Adrenal gland (tissue), 12 donors: ENCODE results near the gene TMEM63B. TPM values are rescaled to one million over a fixed set of nuclear protein-coding genes. Genes with fewer than 3 reads are reported as not detected.

Source experiments
- DNase-seq, 7 donors: peaks; one replicate each; pipeline ENCODE4 v3.0.0-alpha.2; 2019 to 2020
- H3K27ac ChIP-seq, 5 donors: fragments of 200-600 bp; sonication (generic) in 4 of 5; 1 replicate in 3 of 5; 2 replicates in 2 of 5; pipeline versions ENCODE4 v1.5.1 to v1.8.0; 2016 to 2020; ENCODE audit warnings: mild to moderate bottlenecking in 1 of 5
- H3K27me3 ChIP-seq: fragments of 200-600 bp; 2 replicates; pipeline ENCODE4 v1.8.0; 2021
- H3K36me3 ChIP-seq, 2 donors: fragments of 200-600 bp; replicated peaks in 1 of 2; 1 replicate in 1 of 2; 2 replicates in 1 of 2; pipeline versions ENCODE4 v1.5.1 to v1.8.0; 2018 to 2022
- H3K4me1 ChIP-seq, 2 donors: fragments of 200-600 bp; replicated peaks in 1 of 2; 1 replicate in 1 of 2; 2 replicates in 1 of 2; pipeline versions ENCODE4 v1.5.1 to v1.8.0; 2018 to 2021
- H3K4me3 ChIP-seq, 4 donors: fragments of 200-600 bp; sonication (generic) in 3 of 4; one replicate each; pipeline ENCODE4 v1.5.1; 2016 to 2018
- H3K9me3 ChIP-seq, 3 donors: fragments of 200-600 bp; sonication (generic) in 1 of 3; replicated peaks in 1 of 3; 1 replicate in 2 of 3; 2 replicates in 1 of 3; pipeline versions ENCODE4 v1.5.1 to v1.8.0; 2016 to 2021
- POLR2A ChIP-seq, 2 donors: fragments of 450-650 bp; IDR thresholded peaks; one replicate each; pipeline ENCODE4 v1.6.1; 2017; ENCODE audit warnings: antibody characterized with exemption in 2 of 2, mild to moderate bottlenecking in 2 of 2, moderate library complexity in 1 of 2
- WGBS, 4 donors: extraction: QIAGEN DNeasy Blood & Tissue Kit in 2 of 4; methylation state at CpG; one replicate each; pipeline versions ENCODE4 v1.1.5 to v1.1.7; 2013 to 2017; 5-methylcytosine and 5-hydroxymethylcytosine counted together
- intact Hi-C, 2 donors: fragments of 100-400 bp; cut with DNase I; formaldehyde crosslinking; loops; one replicate each; pipeline versions ENCODE4 v1.14.1 to v1.15.0; 2022 to 2023
- polyA plus RNA-seq, 3 donors: library from polyadenylated mRNA; stranded (reverse); fragments of 200-250 nt in 2 of 3; fragments of 350-450 nt in 1 of 3; fragmentation: Illumina TruSeq in 1 of 3; extraction: RNeasy Lipid Tissue Mini Kit (QIAGEN cat#74804) in 1 of 3; gene quantifications; one replicate each; pipeline ENCODE4 v1.2.3, GENCODE V29; 2013 to 2014
- total RNA-seq, 9 donors: library from RNA; depleted of rRNA in 4 of 9; stranded (reverse); fragments of >200 nt in 4 of 9; fragments of 120-200 nt in 1 of 9; fragmentation: NEBNext Ultra II Directional in 1 of 9; extraction: Animal tissue kit (Norgen Biotek cat#: 25700) in 1 of 9; gene quantifications; one replicate each; pipeline versions ENCODE4 v1.1.0 to v1.2.4, GENCODE V29; 2013 to 2023
- TF ChIP-seq, protein P1 (sequence below), 6 experiments: fragments of 450-650 bp in 4 of 6; fragments of 200-600 bp in 2 of 6; sonication (generic) in 1 of 6; IDR thresholded peaks; 1 replicate in 5 of 6; 2 replicates in 1 of 6; pipeline versions ENCODE4 v1.5.1 to v1.8.0; 2016 to 2021; ENCODE audit warnings: antibody characterized with exemption in 6 of 6, mild to moderate bottlenecking in 2 of 6, moderate library complexity in 1 of 6
- donor health status: healthy with polysubstance abuse.
- donor health status: Bipolar disorder and iron deficiency.
- donor health status: DM: yes; HTN: yes; CAD: no.
- donor health status: DM: no; HTN: no; CAD: no.
- donor health status: DM: no; HTN: no; CAD: no.
- donor health status: DM: yes; HTN: yes; CAD: no.

TMEM63B gene
- total and polyA plus RNA-seq, 12 donors = 18.1 to 51.7 (median 36.4) TPM

DNA sequence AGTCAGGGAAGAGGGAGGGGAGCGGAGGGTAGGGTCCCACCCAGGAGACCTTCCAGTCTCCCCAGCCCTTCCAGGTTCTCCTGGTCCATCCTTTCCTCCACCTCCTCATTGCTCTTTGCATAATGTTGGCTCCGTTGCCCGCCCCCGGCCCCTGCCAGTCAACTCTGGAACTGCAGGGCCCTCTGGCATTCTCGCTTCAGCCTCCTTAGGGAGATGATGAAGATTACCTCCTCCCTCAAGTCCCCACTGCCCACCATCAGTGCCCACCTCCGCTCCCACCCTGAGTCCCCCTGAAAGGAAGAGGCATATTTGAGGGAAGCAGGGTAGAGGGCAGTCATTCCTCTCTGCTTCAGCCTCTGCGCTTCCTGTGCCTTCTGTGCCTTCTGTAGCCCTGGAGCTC, 8.5 kb downstream of the TMEM63B start:
- no peaks in the 10 kb centered on the region for H3K9me3 ChIP-seq
- H3K36me3 ChIP-seq = peaks cover 0 to 31% of the 10 kb centered on the region in 2 donors
- no peak for DNase-seq
- H3K27ac ChIP-seq = no peak overlapping the region
- intact Hi-C loops = no loop called here
- H3K4me1 ChIP-seq = peaks cover 0 to 7% of the 10 kb centered on the region in 2 donors
- no peak for TF ChIP-seq POLR2A (IDR thresholded peaks at IDR 0.05)
- TF ChIP-seq, protein P1, sequence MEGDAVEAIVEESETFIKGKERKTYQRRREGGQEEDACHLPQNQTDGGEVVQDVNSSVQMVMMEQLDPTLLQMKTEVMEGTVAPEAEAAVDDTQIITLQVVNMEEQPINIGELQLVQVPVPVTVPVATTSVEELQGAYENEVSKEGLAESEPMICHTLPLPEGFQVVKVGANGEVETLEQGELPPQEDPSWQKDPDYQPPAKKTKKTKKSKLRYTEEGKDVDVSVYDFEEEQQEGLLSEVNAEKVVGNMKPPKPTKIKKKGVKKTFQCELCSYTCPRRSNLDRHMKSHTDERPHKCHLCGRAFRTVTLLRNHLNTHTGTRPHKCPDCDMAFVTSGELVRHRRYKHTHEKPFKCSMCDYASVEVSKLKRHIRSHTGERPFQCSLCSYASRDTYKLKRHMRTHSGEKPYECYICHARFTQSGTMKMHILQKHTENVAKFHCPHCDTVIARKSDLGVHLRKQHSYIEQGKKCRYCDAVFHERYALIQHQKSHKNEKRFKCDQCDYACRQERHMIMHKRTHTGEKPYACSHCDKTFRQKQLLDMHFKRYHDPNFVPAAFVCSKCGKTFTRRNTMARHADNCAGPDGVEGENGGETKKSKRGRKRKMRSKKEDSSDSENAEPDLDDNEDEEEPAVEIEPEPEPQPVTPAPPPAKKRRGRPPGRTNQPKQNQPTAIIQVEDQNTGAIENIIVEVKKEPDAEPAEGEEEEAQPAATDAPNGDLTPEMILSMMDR (IDR thresholded peaks at IDR 0.05) = no peak
- H3K27me3 ChIP-seq = no peaks in the 10 kb centered on the region
- H3K4me3 ChIP-seq = no peak overlapping the region
- 92 to 97% (median 94%) methylated on average over 7 of the region's 7 CpGs for WGBS, 4 donors

GRCh38 chr6:44138717-44139350, 11.5 kb downstream of the TMEM63B start:
- Histone ChIP-seq H3K4me3 (no peak overlapping the region), H3K9me3 (no peaks in the 10 kb centered on the region), H3K36me3 (peaks cover 0 to 38% of the 10 kb centered on the region in 2 donors), H3K4me1 (no peaks in the 10 kb centered on the region), H3K27ac (no peak overlapping the region), H3K27me3 (no peaks in the 10 kb centered on the region)
- intact Hi-C loops = no loop called here
- 56 to 100% (median 77%) methylated on average over 2 to 6 of the region's 6 CpGs for WGBS, 4 donors
- DNase-seq = no peak
- TF ChIP-seq, protein P1 (IDR thresholded peaks at IDR 0.05) = no peak
- no peak for TF ChIP-seq POLR2A (IDR thresholded peaks at IDR 0.05)

- no peaks in the 10 kb centered on the region for H3K27me3 ChIP-seq
- TF ChIP-seq, protein P1 (IDR thresholded peaks at IDR 0.05) = no peak
- no peak for TF ChIP-seq POLR2A (IDR thresholded peaks at IDR 0.05)
- intact Hi-C loops = no loop called here
- no peak overlapping the region for H3K4me3 ChIP-seq
- peaks cover 0 to 38% of the 10 kb centered on the region in 2 donors for H3K36me3 ChIP-seq
- no peaks in the 10 kb centered on the region for H3K4me1 ChIP-seq
- H3K27ac ChIP-seq = no peak overlapping the region
- no peaks in the 10 kb centered on the region for H3K9me3 ChIP-seq
- 87 to 89% (median 88%) methylated on average over 10 of the region's 10 CpGs; no CpG with 5 or more reads in 1 of the 4 donors for WGBS, 4 donors
- no peak for DNase-seq
Measured at GRCh38 chr6:44139351-44139743, 12.0 kb downstream of the TMEM63B start.

GRCh38 chr6:44142835-44143234, 15.5 kb downstream of the TMEM63B start:
- intact Hi-C loops = no loop called here
- H3K27ac ChIP-seq = no peak overlapping the region
- DNase-seq = no peak
- H3K27me3 ChIP-seq = no peaks in the 10 kb centered on the region
- no peaks in the 10 kb centered on the region for H3K9me3 ChIP-seq
- 94 to 100% (median 99%) methylated on average over 1 of the region's 1 CpG for WGBS, 4 donors
- peaks cover 0 to 32% of the 10 kb centered on the region in 2 donors for H3K36me3 ChIP-seq
- H3K4me3 ChIP-seq = no peak overlapping the region
- TF ChIP-seq, protein P1 (IDR thresholded peaks at IDR 0.05) = no peak
- TF ChIP-seq POLR2A (IDR thresholded peaks at IDR 0.05) = no peak
- no peaks in the 10 kb centered on the region for H3K4me1 ChIP-seq
